ENCODE data around the gene ARL14EPL. TPM values are rescaled to one million over a fixed set of nuclear protein-coding genes. Genes with fewer than 3 reads are reported as not detected.
A peak's percentile ranks its signal among the peaks of the same experiment; 100 is the strongest.

The ARL14EPL gene
- total RNA-seq, 1 donor from 2014 or later = not detected

- Mint-ChIP-seq H3K27ac (ENCODE audit: unreplicated experiment) (no peak overlapping the region), H3K36me3 (ENCODE audit: low read depth, unreplicated experiment) (no peaks in the 10 kb centered on the region), H3K4me3 (ENCODE audit: unreplicated experiment) (no peak overlapping the region), H3K27me3 (ENCODE audit: low read depth, unreplicated experiment) (no peaks in the 10 kb centered on the region), H3K4me1 (ENCODE audit: low read depth, unreplicated experiment) (no peaks in the 10 kb centered on the region), H3K9me3 (ENCODE audit: unreplicated experiment) (peaks cover 1% of the 10 kb centered on the region)
- no peak overlapping the region for H3K27ac ChIP-seq (ENCODE audit: low read depth, low read length)
- DNase-seq (ENCODE audit: low read depth) (peak; percentile 83), FAIRE-seq (no peak)
- H2AFZ ChIP-seq (ENCODE audit: low read depth, low read length) = no peak overlapping the region
- no peaks in the 10 kb centered on the region for H3K4me1 ChIP-seq (ENCODE audit: insufficient read depth, low read length)
- no peak overlapping the region for H3K4me3 ChIP-seq (ENCODE audit: insufficient read depth, low read depth, low read length)
- H3K9ac ChIP-seq (ENCODE audit: low read length) = no peak overlapping the region
- no peaks in the 10 kb centered on the region for H3K9me3 ChIP-seq (ENCODE audit: insufficient read depth, low read depth, low read length)
- H3K4me2 ChIP-seq (ENCODE audit: low read length) = peak overlapping the region; percentile 20
- H3K27me3 ChIP-seq (ENCODE audit: insufficient read depth, low read length) = no peaks in the 10 kb centered on the region
- H4K20me1 ChIP-seq (ENCODE audit: insufficient read depth, low read length) = no peaks in the 10 kb centered on the region
- H3K36me3 ChIP-seq (ENCODE audit: insufficient read depth, low read length) = no peaks in the 10 kb centered on the region
- TF ChIP-seq CTCF (IDR thresholded peaks at IDR 0.05; ENCODE audit: insufficient read depth, low read depth, low read length) (no peak), EZH2 (IDR thresholded peaks at IDR 0.05; ENCODE audit: insufficient read depth, low read length) (no peak)
- no peaks in the 10 kb centered on the region for H3K79me2 ChIP-seq (ENCODE audit: insufficient read depth, low read length)
Measured at GRCh38 chr5:115985802-115986757, 46.2 kb upstream of the ARL14EPL start.

GRCh38 chr5:115988002-115988401 is 44.3 kb upstream of the ARL14EPL start:
- Histone ChIP-seq H3K4me3 (ENCODE audit: insufficient read depth, low read depth, low read length) (no peak overlapping the region), H4K20me1 (ENCODE audit: insufficient read depth, low read length) (no peaks in the 10 kb centered on the region), H3K9me3 (ENCODE audit: insufficient read depth, low read depth, low read length) (no peaks in the 10 kb centered on the region), H2AFZ (ENCODE audit: low read depth, low read length) (no peak overlapping the region), H3K36me3 (ENCODE audit: insufficient read depth, low read length) (no peaks in the 10 kb centered on the region), H3K27me3 (ENCODE audit: insufficient read depth, low read length) (no peaks in the 10 kb centered on the region), H3K79me2 (ENCODE audit: insufficient read depth, low read length) (no peaks in the 10 kb centered on the region), H3K27ac (ENCODE audit: low read depth, low read length) (no peak overlapping the region), H3K9ac (ENCODE audit: low read length) (no peak overlapping the region), H3K4me1 (ENCODE audit: insufficient read depth, low read length) (no peaks in the 10 kb centered on the region), H3K4me2 (ENCODE audit: low read length) (no peak overlapping the region)
- Mint-ChIP-seq H3K27me3 (ENCODE audit: low read depth, unreplicated experiment) (no peaks in the 10 kb centered on the region), H3K4me3 (ENCODE audit: unreplicated experiment) (no peak overlapping the region), H3K9me3 (ENCODE audit: unreplicated experiment) (no peaks in the 10 kb centered on the region), H3K4me1 (ENCODE audit: low read depth, unreplicated experiment) (no peaks in the 10 kb centered on the region), H3K36me3 (ENCODE audit: low read depth, unreplicated experiment) (no peaks in the 10 kb centered on the region), H3K27ac (ENCODE audit: unreplicated experiment) (no peak overlapping the region)
- DNase-seq (ENCODE audit: low read depth) (no peak), FAIRE-seq (no peak)
- TF ChIP-seq EZH2 (IDR thresholded peaks at IDR 0.05; ENCODE audit: insufficient read depth, low read length) (no peak), CTCF (IDR thresholded peaks at IDR 0.05; ENCODE audit: insufficient read depth, low read depth, low read length) (no peak)

- Histone ChIP-seq H4K20me1 (ENCODE audit: insufficient read depth, low read length) (no peaks in the 10 kb centered on the region), H3K27me3 (ENCODE audit: insufficient read depth, low read length) (no peaks in the 10 kb centered on the region), H3K9ac (ENCODE audit: low read length) (no peak overlapping the region), H3K27ac (ENCODE audit: low read depth, low read length) (no peak overlapping the region), H3K4me2 (ENCODE audit: low read length) (no peak overlapping the region), H3K79me2 (ENCODE audit: insufficient read depth, low read length) (no peaks in the 10 kb centered on the region), H2AFZ (ENCODE audit: low read depth, low read length) (no peak overlapping the region), H3K36me3 (ENCODE audit: insufficient read depth, low read length) (no peaks in the 10 kb centered on the region), H3K9me3 (ENCODE audit: insufficient read depth, low read depth, low read length) (no peaks in the 10 kb centered on the region), H3K4me1 (ENCODE audit: insufficient read depth, low read length) (no peaks in the 10 kb centered on the region), H3K4me3 (ENCODE audit: insufficient read depth, low read depth, low read length) (no peak overlapping the region)
- H3K4me1 Mint-ChIP-seq (ENCODE audit: low read depth, unreplicated experiment) = no peaks in the 10 kb centered on the region
- TF ChIP-seq EZH2 (IDR thresholded peaks at IDR 0.05; ENCODE audit: insufficient read depth, low read length) (no peak), CTCF (IDR thresholded peaks at IDR 0.05; ENCODE audit: insufficient read depth, low read depth, low read length) (no peak)
- no peak overlapping the region for H3K4me3 Mint-ChIP-seq (ENCODE audit: unreplicated experiment)
- no peak for DNase-seq (ENCODE audit: low read depth)
- no peaks in the 10 kb centered on the region for H3K27me3 Mint-ChIP-seq (ENCODE audit: low read depth, unreplicated experiment)
- H3K27ac Mint-ChIP-seq (ENCODE audit: unreplicated experiment) = no peak overlapping the region
- H3K9me3 Mint-ChIP-seq (ENCODE audit: unreplicated experiment) = no peaks in the 10 kb centered on the region
- H3K36me3 Mint-ChIP-seq (ENCODE audit: low read depth, unreplicated experiment) = no peaks in the 10 kb centered on the region
- no peak for FAIRE-seq
Measured at GRCh38 chr5:115992848-115993350, 39.4 kb upstream of the ARL14EPL start.
